CD4-positive, alpha-beta T cell treated with Interleukin-4 for 4 hours (primary cell): ENCODE results near the gene NOL11.
A peak's percentile ranks its signal among the peaks of the same experiment; 100 is the strongest.
"Not testable (repeated sequence)": the region's sequence is repeated elsewhere in the genome, so short reads cannot be mapped to it uniquely, and the experiment has no call there.

Experiments
- DNase-seq: peaks from one replicate; pipeline ENCODE4 v3.0.0-alpha.2; 2020

The NOL11 gene

DNA sequence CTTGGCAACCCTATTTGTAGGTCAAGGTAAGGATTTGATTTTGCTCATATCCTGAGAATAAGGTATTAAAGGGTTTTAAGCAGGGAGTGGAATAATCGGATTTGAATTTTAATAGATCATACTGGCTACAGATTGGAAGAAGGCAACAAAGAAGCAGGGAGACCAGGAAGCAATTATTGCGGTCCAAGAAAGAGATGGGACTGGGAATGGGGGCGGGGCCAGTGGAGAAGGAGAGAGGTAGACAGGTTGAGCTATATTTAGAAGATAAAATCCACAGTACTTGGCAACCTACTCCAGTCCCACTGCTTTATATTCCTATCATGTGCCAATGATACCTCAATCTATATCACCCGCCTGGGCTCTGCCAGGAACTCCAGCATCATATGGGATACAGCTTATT lies 5.8 kb upstream of the NOL11 start:
- DNase-seq = no peak

DNA sequence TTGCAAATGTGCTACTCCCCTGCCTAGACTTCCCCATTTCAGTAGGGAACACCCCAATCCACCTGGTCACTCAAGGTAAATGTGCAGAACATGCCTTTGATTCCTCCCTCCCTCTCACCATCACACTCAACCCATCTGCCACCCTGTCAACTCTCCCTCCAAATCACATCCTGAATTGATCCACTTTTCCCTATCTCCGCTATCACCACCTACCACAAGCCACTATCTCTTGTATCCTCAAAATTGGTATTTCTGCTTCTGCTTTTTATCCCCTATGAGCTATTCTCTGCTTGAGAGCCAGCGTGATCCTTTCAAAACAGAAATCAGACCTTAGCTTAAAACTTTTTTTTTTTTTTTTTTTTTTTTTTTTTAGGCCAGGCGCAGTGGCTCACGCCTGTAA lies 5.4 kb upstream of the NOL11 start:
- DNase-seq = no peak

DNA sequence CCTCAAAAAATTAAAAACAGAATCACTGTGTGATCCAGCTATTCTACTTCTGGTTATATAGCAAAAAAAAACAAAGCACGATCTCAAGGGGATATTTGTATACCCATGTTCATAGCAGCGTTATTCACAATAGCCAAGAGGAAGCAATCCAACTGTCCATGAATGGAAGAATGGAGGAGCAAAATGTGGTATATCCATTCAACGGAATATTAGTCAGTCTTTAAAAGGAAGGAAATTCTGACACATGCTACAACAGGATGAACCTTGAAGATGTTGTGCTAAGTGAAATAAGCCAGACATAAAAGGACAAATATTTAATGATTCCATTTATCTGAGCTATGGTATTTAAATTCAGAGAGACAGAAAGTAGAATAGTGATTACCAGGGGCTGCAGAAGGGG lies 4.6 kb upstream of the NOL11 start:
- no peak for DNase-seq

DNA sequence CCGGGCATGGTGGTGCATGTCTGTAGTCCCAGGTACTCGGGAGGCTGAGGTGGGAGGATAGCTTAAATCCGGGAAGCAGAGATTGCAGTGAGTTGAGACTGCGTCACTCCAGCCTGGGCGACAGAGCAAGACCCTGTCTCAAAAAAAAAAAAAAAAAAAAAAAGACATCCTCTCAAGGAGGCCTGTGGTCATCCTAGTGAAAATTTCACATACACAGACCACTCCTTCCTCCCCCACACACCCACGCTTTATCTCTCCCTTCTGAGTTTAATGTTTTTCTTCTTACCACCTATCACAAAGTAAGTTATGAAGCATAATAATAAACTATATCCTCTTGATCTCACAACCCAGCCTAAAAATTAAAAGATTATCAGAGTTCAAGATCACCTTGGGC lies 1.3 kb upstream of the NOL11 start:
- DNase-seq = no peak

DNA sequence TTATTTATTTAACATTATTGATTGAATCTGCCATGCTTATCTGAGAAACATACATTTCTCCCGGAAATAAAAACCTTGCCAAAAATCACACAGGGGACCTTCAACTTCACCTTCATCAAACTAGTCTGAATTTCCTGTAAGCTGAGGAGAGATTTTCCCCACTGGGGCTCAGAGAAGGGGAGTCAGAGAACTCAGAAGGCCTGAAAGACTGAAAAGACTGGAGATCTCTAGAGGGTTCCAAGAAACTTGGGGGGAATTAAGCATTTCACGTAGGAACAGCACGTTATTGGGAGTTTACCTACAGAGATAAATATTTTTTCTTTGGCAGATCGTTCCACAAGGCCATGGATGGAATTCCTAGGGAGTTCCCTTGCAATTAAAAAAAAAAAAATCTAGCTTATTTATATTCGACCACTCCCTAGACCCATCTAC lies 528 bp upstream of the NOL11 start:
- peak; percentile 17 for DNase-seq

DNA sequence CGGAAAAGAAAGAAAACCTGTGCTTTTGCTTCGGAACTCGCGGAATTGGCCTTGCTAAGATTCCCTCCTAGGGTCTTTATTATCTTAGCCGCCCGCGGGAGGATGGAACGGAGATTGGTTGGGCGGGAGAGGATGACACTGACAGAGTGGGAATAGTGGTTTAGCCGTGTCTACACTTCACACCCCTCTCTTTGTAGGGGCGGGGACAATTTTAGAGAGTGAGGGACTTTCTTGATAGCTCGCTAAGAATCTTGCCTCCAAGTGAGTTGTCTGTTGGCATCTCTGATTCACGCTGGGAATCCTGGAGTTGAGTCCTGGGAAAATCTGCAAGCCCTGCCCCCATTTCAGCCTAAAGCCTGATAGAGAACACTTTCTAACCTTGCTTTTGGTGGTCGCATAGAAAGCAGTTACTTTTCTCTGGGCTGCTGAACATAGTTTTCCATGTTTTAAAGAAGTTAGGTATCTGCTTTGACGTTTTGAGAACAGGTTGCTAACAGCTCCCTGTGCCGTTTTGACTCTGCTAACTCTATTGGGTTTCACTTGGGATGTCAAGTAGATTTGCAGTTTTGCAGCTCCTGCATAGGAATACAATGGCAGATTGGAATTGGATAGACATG lies 697 bp downstream of the NOL11 start:
- peak; percentile 47 for DNase-seq

DNA sequence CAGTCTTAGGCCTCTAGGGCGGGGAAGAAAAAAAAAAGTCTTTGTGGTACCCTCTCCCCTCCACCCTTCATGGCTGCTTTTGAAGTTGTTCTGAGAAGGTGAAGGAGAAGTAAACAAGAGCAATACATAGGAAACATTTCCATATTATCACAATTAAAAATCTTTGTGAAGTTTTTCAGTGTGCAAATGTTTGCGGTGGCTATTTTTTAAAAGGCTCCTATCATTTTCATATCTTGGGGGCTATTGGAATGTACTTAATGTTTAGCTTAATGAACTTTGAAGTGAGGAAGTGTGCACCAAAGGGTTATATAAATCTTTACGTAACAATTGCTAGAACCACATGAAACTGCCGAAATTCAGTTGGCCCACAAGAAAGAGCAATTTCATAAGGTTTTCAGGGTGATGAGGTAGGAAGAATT lies 7.6 kb downstream of the NOL11 start:
- peak; percentile 38 for DNase-seq

DNA sequence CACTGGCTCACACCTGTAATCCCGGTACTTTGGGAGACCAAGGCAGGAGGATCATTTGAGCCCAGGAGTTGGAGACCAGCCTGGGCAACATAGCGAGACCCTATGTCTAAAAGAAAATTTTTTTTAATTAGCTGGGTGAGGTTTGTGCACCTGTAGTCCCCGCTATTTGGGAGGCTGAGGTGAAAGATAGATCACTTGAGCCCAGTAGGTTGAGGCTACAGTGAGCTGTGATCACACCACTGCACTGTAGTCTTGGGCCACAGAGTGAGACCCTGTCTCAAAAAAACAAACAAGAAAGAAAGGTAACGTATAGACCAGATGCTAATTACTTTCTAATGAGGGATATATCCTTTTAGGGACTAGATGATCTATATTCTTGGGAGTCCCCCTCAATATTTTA lies 8.1 kb downstream of the NOL11 start:
- no peak for DNase-seq

GRCh38 chr17:67727152-67728039 lies 9.7 kb downstream of the NOL11 start:
- DNase-seq = not testable (repeated sequence)

GRCh38 chr17:67729903-67730302 lies 12.2 kb downstream of the NOL11 start:
- no peak for DNase-seq

DNA sequence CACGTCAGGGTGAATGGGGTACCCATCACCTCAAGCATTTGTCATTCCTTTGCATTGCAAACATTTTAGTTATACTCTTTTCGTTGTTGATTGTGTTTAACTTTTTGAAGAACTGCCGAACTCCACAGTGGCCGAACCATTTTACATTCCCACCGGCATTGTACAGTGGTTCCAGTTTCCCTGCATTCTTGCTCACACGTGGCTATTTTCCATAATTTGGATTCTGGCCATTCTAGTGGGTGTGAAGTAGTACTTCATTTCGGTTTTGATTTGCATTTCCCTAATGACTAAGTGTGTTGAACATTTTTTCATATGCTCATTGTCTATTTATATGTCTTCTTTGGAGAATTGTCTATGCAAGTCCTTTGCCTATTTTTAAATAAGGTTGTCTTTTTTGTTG lies 13.0 kb downstream of the NOL11 start:
- DNase-seq = no peak

GRCh38 chr17:67733449-67733848 lies 15.7 kb downstream of the NOL11 start:
- no peak for DNase-seq

GRCh38 chr17:67737145-67737544 lies 19.4 kb downstream of the NOL11 start:
- DNase-seq = no peak

DNA sequence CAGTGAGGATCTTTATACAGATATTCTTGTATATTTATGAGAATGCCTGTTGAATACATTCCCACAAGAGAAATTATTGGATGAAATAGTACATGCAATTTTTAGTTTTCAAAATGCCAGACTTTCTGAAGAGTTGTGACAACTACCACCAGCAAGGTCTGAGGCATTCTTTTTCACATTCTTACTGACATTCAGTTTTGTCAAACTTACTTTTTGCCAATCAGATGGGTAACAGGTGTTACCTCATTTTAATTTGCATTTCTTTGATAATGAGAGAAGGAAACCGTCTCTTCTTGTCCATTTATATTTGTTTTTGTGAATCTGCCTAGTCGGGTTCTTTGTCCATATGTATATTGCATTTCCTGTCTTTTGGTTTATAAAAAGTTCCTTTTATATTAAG lies 24.3 kb downstream of the NOL11 start:
- DNase-seq = no peak

DNA sequence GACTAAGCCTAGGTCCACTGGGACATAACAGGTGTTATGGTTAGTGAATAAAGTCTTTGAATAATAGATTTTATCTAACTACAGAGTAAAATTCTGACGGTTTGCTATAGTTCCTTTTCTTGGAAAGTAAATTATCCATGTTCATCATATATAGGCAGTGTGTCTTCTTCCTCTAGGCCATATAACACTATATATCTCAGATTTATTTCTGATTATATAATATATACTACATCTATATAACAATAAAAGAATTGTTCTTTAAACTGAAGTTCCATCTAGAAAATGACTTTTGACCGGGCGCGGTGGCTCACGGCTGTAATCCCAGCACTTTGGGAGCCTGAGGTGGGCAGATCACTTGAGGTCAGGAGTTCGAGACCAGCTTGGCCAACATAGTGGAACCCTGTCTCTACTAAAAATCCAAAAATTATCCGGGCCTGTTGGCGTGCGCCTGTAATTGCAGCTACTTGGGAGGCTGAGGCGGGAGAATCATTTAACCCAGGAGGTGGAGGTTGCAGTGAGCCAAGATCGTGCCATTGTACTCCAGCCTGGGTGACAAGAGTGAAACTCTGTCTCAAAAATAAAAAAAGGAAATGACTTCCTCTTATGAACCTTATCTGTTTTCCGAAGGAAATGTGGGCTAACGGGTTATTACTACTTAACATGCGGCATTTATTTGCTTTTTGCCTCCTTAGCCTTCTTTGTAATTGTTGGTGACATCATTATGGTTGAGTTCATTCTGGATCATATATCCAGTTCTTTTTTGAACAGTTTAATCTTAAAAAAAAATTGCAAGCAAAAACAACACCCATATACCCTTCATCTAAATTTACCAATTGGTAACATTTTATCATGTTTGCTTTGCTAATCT lies 29.2 kb downstream of the NOL11 start:
- DNase-seq = no peak

- DNase-seq = no peak
These were observed 30.0 kb downstream of the NOL11 start for GRCh38 chr17:67747681-67748235.

- DNase-seq = no peak
These were observed 32.3 kb downstream of the NOL11 start for GRCh38 chr17:67750067-67750466.

GRCh38 chr17:67751101-67752074 lies 33.7 kb downstream of the NOL11 start:
- DNase-seq = no peak

- DNase-seq = not testable (repeated sequence)
These were observed 34.4 kb downstream of the NOL11 start for GRCh38 chr17:67752160-67752559.

DNA sequence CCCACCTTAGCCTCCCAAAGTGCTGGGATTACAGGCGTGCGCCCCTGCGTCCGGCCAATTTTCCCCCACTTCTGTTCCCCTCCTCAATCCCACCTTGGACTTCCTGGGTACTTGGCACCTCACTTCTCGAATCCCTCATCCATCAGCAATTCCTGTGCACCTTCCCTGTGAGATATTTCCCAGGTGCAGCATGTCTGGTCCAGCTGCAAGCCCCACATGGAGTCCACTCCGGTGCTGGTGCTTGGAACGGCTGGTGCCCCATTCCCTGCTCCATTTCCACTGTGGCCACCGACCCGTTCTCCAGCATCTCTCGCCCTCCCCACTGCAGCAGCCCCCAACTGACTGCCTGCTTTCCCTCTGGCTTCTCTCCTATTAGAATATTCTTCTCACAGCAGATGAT lies 35.3 kb downstream of the NOL11 start:
- DNase-seq = no peak

DNA sequence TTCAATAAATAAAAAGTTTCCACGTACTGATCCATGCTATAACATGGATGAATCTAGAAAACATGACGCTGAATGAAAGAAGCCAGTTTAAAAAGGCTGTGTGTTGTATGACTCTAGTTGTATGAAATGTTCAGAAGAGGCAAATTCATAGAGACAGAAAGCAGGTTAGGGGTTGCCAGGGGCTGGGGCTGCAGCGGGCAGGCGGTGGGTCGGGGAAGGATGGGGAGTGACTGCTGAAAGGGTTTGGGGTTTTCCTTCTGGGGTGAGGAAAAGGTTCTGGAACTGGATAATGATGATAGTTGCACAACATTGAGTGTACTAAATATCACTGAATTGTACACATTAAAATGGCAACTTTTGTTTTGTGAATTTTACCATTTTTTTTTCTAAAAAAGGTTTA lies 36.3 kb downstream of the NOL11 start:
- no peak for DNase-seq

GRCh38 chr17:67754686-67755085 lies 37.0 kb downstream of the NOL11 start:
- DNase-seq = not testable (repeated sequence)
